ENCODE measurements around the gene TMED8.

Gene TMED8

DNA sequence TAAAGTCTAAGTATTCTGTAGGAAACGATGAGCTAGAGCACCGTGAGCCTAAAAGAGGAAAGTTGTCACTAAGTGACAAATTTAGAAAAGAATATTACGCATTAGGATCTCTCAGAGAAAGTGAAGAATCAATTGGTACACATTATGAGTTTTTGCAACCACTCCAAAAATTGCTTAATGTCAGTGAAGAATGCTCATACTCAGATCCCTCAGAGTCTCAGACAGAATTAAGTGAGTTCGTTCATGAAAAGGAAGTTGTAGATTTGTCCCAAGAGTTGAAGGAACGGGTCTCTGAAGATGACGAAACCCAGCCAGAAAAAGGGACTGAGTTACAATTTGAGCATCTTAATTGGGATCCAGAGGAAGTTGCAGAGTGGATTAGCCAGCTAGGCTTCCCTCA, 1.8 kb upstream of the TMED8 start:
- TF ChIP-seq ZFX (IDR thresholded peaks at IDR 0.05; ENCODE audit: borderline replicate concordance) (no peak), CTCF (IDR thresholded peaks at IDR 0.05) (no peak)
- H3K27ac ChIP-seq: no peak overlapping the region

GRCh38 chr14:77377502-77377844, 579 bp upstream of the TMED8 start:
- TF ChIP-seq ZFX (IDR thresholded peaks at IDR 0.05; ENCODE audit: borderline replicate concordance) (no peak), CTCF (IDR thresholded peaks at IDR 0.05) (no peak)
- H3K27ac ChIP-seq: peak overlapping the region; percentile 87

- TF ChIP-seq ZFX (IDR thresholded peaks at IDR 0.05; ENCODE audit: borderline replicate concordance) (no peak), CTCF (IDR thresholded peaks at IDR 0.05) (no peak)
- peak overlapping the region; percentile 87 for H3K27ac ChIP-seq
Measured at GRCh38 chr14:77375973-77376770, 722 bp downstream of the TMED8 start.

GRCh38 chr14:77375164-77375950, 1.5 kb downstream of the TMED8 start:
- TF ChIP-seq ZFX (IDR thresholded peaks at IDR 0.05; ENCODE audit: borderline replicate concordance) (no peak), CTCF (IDR thresholded peaks at IDR 0.05) (no peak)
- no peak overlapping the region for H3K27ac ChIP-seq

DNA sequence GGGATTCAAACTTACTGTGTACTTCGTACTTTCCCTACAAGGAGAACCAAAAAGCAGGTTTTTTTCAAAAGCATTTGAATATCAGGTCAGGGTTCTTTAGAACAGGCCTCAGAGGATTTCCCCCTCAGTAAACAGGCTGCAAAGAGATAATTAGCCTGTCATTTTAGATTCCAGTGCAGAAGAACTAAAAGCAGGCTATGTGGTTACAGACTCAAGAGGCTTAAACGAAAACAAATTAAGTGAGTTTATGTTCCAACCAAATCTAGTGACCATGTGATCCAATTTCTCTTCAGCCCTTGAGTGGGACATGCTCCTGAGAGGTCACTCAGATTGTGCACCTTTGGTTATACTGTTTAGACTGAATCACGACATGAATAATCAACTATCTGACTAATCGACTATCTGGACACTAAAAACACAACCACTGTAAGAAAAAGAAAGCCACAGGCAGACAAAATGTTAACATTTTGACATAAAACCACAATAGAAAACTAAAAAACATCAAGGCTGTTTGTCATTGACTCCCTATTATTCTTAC, 4.5 kb downstream of the TMED8 start:
- TF ChIP-seq ZFX (IDR thresholded peaks at IDR 0.05; ENCODE audit: borderline replicate concordance) (no peak), CTCF (IDR thresholded peaks at IDR 0.05) (no peak)
- no peak overlapping the region for H3K27ac ChIP-seq

DNA sequence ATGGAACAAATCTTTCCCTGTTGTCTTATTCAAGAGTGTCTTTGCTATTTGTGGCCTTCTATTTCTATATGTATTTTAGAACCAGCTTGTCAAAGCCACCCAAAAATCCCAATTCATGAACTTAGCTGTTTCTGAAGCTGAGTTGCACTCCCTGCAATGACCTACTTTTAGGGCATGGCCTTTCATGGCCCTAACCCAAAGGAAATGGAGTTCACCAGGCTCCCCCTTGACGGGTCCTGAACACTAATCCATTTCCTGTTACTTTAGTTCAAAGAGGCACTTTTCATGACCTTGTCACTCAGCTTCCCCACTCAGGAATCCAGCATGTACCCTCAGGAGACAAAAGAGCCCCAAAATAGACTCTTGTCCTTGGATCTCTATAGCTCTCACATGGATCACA, 7.6 kb downstream of the TMED8 start:
- H3K27ac ChIP-seq: no peak overlapping the region
- no peak for TF ChIP-seq ZFX (IDR thresholded peaks at IDR 0.05; ENCODE audit: borderline replicate concordance)
- no peak for TF ChIP-seq CTCF (IDR thresholded peaks at IDR 0.05)

GRCh38 chr14:77364146-77364545, 12.7 kb downstream of the TMED8 start:
- no peak overlapping the region for H3K27ac ChIP-seq
- TF ChIP-seq ZFX (IDR thresholded peaks at IDR 0.05; ENCODE audit: borderline replicate concordance) (no peak), CTCF (IDR thresholded peaks at IDR 0.05) (no peak)
